Measurements from ENCODE around the gene VPS37B. TPM values are rescaled to one million over a fixed set of nuclear protein-coding genes. Genes with fewer than 3 reads are reported as not detected.
"Not testable (repeated sequence)": the region's sequence is repeated elsewhere in the genome, so short reads cannot be mapped to it uniquely, and the experiment has no call there.

Gene VPS37B
- total and polyA plus RNA-seq, 5 donors from 2014 or later, result 19.0 to 99.2 (median 21.3) TPM

DNA sequence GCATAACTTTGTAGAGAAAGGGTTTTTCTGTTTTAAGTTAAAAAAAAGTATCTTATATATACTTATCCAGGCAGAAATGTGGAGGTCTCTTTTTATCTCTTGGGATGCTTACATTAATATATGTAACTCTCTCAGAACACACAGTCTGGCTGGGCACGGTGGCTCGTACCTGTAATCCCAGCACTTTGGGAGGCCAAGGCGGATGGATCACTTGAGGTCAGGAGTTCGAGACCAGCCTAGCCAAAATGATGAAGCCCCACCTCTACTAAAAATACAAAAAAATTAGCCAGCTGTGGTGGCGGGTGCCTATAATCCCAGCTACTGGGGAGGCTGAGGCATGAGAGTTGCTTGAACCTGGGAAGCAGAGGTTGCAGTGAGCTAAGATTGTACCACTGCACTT lies 19.6 kb downstream of the VPS37B start:
- H3K27me3 Mint-ChIP-seq; H3K4me3 ChIP-seq (ENCODE audit: low read depth, low read length); H3K9me3 ChIP-seq (ENCODE audit: control insufficient read depth in 2 of 2, low read length in 2 of 2); H3K36me3 Mint-ChIP-seq; DNase-seq; H3K9me3 Mint-ChIP-seq; H3K36me3 ChIP-seq (ENCODE audit: control insufficient read depth, insufficient read depth, low read length); H3K27ac ChIP-seq (ENCODE audit: insufficient read depth, low read length, poor library complexity, severe bottlenecking); ATAC-seq (ENCODE audit: low read depth in 2 of 2); H3K27me3 ChIP-seq (ENCODE audit: control insufficient read depth, insufficient read depth, low read length): not testable (repeated sequence)
- Mint-ChIP-seq H3K4me3 (peak overlapping the region in 3 of 4 donors; percentile 48 to 70 (median 63)), H3K4me1 (peaks cover 32 to 95% (median 75%) of the 10 kb centered on the region in 4 donors), H3K27ac (peak overlapping the region; percentile 43 to 90 (median 78))
- H3K4me1 ChIP-seq (ENCODE audit: control insufficient read depth, insufficient read depth, low read length, poor library complexity, severe bottlenecking), result peaks cover 70% of the 10 kb centered on the region

DNA sequence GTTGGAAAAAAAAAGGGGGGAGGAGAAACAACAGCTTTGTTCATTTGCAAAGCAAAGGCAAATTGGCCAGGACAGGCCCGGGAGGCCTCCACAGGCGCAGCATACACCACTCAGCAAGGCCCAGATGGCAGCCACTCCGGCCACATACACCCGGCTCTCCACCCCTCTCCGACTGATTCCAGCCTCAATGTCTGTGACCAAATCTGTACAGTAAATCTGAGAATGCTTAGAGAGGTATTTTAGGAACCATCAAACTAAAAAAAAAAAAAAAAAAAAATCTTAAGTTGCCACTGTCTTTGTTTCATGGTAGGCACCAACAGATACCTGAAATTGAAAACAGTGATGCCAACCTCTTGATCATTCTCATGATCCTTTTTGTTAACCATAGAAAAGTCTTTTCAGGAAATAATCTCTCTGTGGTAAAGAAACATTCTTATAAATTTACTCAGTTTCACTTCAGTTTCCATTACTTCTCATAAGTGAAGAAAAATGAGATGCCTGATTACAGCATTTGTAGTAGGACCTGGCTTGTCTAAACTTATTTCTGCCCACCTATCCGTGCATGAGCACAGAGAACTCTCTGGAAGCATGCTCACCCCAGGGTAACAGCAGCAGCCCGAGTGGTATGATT lies 20.2 kb downstream of the VPS37B start:
- peak overlapping the region; percentile 26 to 90 (median 78) for H3K27ac Mint-ChIP-seq
- H3K27me3 Mint-ChIP-seq, result no peaks in the 10 kb centered on the region
- no peaks in the 10 kb centered on the region for H3K27me3 ChIP-seq (ENCODE audit: control insufficient read depth, insufficient read depth, low read length)
- peak overlapping the region; percentile 43 for H3K27ac ChIP-seq (ENCODE audit: insufficient read depth, low read length, poor library complexity, severe bottlenecking)
- peak overlapping the region; percentile 48 to 70 (median 56) for H3K4me3 Mint-ChIP-seq
- H3K4me1 Mint-ChIP-seq, result peaks cover 32 to 95% (median 72%) of the 10 kb centered on the region in 4 donors
- no peaks in the 10 kb centered on the region for H3K9me3 Mint-ChIP-seq
- peak overlapping the region; percentile 24 for H3K4me3 ChIP-seq (ENCODE audit: low read depth, low read length)
- no peak for DNase-seq
- H3K36me3 Mint-ChIP-seq, result peaks cover 7% of the 10 kb centered on the region
- ATAC-seq (ENCODE audit: low read depth in 2 of 2), result no peak
- H3K9me3 ChIP-seq (ENCODE audit: control insufficient read depth in 2 of 2, low read length in 2 of 2), result no peaks in the 10 kb centered on the region
- peaks cover 75% of the 10 kb centered on the region for H3K4me1 ChIP-seq (ENCODE audit: control insufficient read depth, insufficient read depth, low read length, poor library complexity, severe bottlenecking)
- peaks cover 8% of the 10 kb centered on the region for H3K36me3 ChIP-seq (ENCODE audit: control insufficient read depth, insufficient read depth, low read length)

DNA sequence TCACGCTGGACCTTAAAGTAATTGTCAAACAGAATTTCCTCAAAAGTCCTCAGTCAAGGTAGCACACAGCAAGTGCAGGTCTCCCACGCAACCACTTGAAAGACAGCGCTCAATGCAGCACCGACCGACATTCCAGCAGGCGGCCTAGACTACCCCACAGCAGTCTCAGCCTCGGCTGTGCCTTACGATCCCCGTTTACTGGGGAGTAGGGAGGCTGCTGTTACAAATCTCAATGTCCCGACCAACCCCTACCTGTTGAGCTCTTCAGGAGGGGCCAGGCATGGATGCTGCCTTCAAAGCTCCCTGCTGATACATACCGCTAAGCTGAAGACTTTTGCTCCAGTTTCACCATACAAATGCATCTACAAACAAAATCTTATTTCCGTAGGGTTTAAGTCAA lies 21.8 kb downstream of the VPS37B start:
- ATAC-seq (ENCODE audit: low read depth in 2 of 2) (peak; percentile 43 to 53), DNase-seq (peak in 1 of 3 donors; percentile 38)
- Histone ChIP-seq H3K36me3 (ENCODE audit: control insufficient read depth, insufficient read depth, low read length) (peaks cover 19% of the 10 kb centered on the region), H3K27ac (ENCODE audit: insufficient read depth, low read length, poor library complexity, severe bottlenecking) (no peak overlapping the region), H3K4me1 (ENCODE audit: control insufficient read depth, insufficient read depth, low read length, poor library complexity, severe bottlenecking) (peaks cover 82% of the 10 kb centered on the region), H3K9me3 (ENCODE audit: control insufficient read depth in 2 of 2, low read length in 2 of 2) (no peaks in the 10 kb centered on the region), H3K27me3 (ENCODE audit: control insufficient read depth, insufficient read depth, low read length) (no peaks in the 10 kb centered on the region), H3K4me3 (ENCODE audit: low read depth, low read length) (no peak overlapping the region)
- Mint-ChIP-seq H3K4me3 (peak overlapping the region; percentile 32 to 90 (median 58)), H3K27me3 (no peaks in the 10 kb centered on the region), H3K27ac (peak overlapping the region; percentile 91 to 96 (median 96)), H3K9me3 (no peaks in the 10 kb centered on the region), H3K4me1 (peaks cover 37 to 95% (median 66%) of the 10 kb centered on the region in 4 donors), H3K36me3 (peaks cover 20% of the 10 kb centered on the region)

DNA sequence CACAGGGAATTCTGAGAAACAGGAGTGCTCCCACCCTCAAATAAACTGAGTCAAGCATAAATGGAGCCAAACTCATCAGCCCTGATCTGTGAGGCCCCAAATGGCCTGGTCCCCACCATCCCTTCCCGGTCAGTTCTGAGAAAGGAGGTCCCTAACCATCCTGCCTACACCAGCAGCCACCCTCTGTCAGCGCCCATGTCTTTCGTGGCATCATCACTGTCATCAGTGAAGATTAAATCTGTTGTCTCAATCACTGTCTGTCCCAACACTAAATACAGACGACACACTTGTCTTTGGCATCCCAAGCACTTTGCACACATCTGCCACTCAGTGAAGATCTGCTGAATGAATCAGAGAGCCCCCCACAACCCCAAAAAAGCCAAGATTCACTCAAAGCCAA lies 22.4 kb downstream of the VPS37B start:
- Histone ChIP-seq H3K4me1 (ENCODE audit: control insufficient read depth, insufficient read depth, low read length, poor library complexity, severe bottlenecking) (peaks cover 77% of the 10 kb centered on the region), H3K36me3 (ENCODE audit: control insufficient read depth, insufficient read depth, low read length) (peaks cover 22% of the 10 kb centered on the region), H3K4me3 (ENCODE audit: low read depth, low read length) (no peak overlapping the region), H3K9me3 (ENCODE audit: control insufficient read depth in 2 of 2, low read length in 2 of 2) (no peaks in the 10 kb centered on the region), H3K27ac (ENCODE audit: insufficient read depth, low read length, poor library complexity, severe bottlenecking) (no peak overlapping the region), H3K27me3 (ENCODE audit: control insufficient read depth, insufficient read depth, low read length) (no peaks in the 10 kb centered on the region)
- ATAC-seq (ENCODE audit: low read depth in 2 of 2), result no peak
- Mint-ChIP-seq H3K4me1 (peaks cover 37 to 95% (median 66%) of the 10 kb centered on the region in 4 donors), H3K27me3 (no peaks in the 10 kb centered on the region), H3K27ac (peak overlapping the region; percentile 91 to 96 (median 96)), H3K9me3 (no peaks in the 10 kb centered on the region), H3K36me3 (peaks cover 25% of the 10 kb centered on the region), H3K4me3 (peak overlapping the region; percentile 13 to 90 (median 54))
- no peak for DNase-seq

DNA sequence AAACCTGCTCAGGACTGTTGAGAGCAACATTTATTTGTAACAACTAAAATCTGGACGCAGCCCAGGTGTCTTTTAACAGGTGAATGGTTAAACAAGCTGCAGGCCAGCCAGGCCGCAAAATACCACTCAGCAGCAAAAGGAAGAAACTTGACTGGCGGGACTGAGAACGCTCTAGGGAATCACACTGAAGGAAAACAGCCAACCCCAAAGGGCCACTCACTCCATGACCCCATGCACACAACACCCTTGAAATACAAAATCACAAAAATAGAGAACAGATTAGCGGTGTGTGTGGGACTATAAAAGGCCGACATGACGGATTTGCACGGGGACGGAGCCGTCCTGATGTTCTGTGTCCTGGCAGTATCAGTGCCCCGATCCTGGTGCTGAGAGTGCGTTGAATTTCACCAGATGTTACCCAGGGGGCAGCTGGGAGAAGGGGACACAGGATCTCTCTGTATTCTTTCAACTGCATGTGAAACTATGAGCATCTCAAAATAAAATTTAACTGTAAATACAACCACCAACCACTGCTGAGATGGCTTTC lies 23.0 kb downstream of the VPS37B start:
- Mint-ChIP-seq H3K4me1 (peaks cover 33 to 89% (median 62%) of the 10 kb centered on the region in 4 donors), H3K4me3 (peak overlapping the region; percentile 76 to 95 (median 90)), H3K27me3 (no peaks in the 10 kb centered on the region), H3K27ac (peak overlapping the region; percentile 84 to 96 (median 91)), H3K9me3 (no peaks in the 10 kb centered on the region), H3K36me3 (peaks cover 26% of the 10 kb centered on the region)
- Histone ChIP-seq H3K36me3 (ENCODE audit: control insufficient read depth, insufficient read depth, low read length) (peaks cover 28% of the 10 kb centered on the region), H3K27me3 (ENCODE audit: control insufficient read depth, insufficient read depth, low read length) (no peaks in the 10 kb centered on the region), H3K4me3 (ENCODE audit: low read depth, low read length) (no peak overlapping the region), H3K4me1 (ENCODE audit: control insufficient read depth, insufficient read depth, low read length, poor library complexity, severe bottlenecking) (peaks cover 70% of the 10 kb centered on the region), H3K27ac (ENCODE audit: insufficient read depth, low read length, poor library complexity, severe bottlenecking) (no peak overlapping the region), H3K9me3 (ENCODE audit: control insufficient read depth in 2 of 2, low read length in 2 of 2) (no peaks in the 10 kb centered on the region)
- DNase-seq, result no peak
- ATAC-seq (ENCODE audit: low read depth in 2 of 2), result no peak

DNA sequence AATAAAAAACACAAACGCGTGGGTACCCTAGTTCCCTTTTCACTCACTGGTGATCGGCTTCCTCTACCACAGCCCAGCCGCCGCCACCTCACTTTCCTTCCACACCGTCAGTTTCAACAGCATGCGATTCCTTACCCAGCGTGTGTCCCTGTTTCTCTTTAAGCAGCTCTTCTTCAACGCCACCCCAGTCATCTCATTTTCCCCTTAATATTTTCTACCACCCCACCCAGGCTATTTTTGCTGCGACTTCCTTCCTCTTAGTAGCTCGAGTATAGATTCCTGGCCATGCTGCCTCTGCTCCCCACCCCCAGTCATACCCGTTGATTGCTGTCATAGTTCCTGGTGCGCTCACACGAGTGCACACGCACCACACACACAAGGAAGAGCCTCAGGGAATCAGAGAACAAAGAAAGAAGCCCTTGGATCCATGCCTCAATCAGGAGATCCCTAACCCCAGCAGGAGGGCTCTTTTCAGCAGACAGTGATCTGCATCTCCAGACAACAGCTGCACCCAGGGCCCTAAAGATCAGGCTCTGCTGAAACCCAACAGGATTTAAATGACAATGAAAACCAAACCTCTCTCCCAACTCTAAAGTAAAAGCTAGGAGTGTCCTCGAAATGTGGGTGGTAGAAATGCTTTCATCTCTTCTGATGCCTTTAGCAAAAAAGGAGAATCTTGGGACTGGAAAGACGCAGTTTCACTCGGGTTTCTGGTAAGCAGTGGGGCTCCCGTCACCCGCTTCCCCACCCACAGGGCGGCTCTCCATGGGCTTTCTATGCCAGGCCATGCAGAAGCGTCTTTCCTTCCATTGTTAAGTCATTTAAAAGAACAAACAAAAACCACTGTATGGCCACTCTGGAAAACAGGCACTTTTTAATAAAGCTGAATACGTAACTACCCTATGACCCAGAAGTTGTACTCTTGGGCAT lies 23.8 kb downstream of the VPS37B start:
- Histone ChIP-seq H3K9me3 (ENCODE audit: control insufficient read depth in 2 of 2, low read length in 2 of 2) (no peaks in the 10 kb centered on the region), H3K4me3 (ENCODE audit: low read depth, low read length) (peak overlapping the region; percentile 80), H3K27ac (ENCODE audit: insufficient read depth, low read length, poor library complexity, severe bottlenecking) (peak overlapping the region; percentile 51), H3K27me3 (ENCODE audit: control insufficient read depth, insufficient read depth, low read length) (no peaks in the 10 kb centered on the region), H3K4me1 (ENCODE audit: control insufficient read depth, insufficient read depth, low read length, poor library complexity, severe bottlenecking) (peaks cover 63% of the 10 kb centered on the region), H3K36me3 (ENCODE audit: control insufficient read depth, insufficient read depth, low read length) (peaks cover 35% of the 10 kb centered on the region)
- H3K27me3 Mint-ChIP-seq, result no peaks in the 10 kb centered on the region
- peak in 2 of 3 donors; percentile 39 to 72 for DNase-seq
- H3K4me1 Mint-ChIP-seq, result peaks cover 30 to 81% (median 56%) of the 10 kb centered on the region in 4 donors
- peak overlapping the region; percentile 76 to 95 (median 90) for H3K4me3 Mint-ChIP-seq
- peak; percentile 58 to 65 for ATAC-seq (ENCODE audit: low read depth in 2 of 2)
- peak overlapping the region; percentile 91 to 100 (median 96) for H3K27ac Mint-ChIP-seq
- H3K9me3 Mint-ChIP-seq, result no peaks in the 10 kb centered on the region
- H3K36me3 Mint-ChIP-seq, result peaks cover 26% of the 10 kb centered on the region

DNA sequence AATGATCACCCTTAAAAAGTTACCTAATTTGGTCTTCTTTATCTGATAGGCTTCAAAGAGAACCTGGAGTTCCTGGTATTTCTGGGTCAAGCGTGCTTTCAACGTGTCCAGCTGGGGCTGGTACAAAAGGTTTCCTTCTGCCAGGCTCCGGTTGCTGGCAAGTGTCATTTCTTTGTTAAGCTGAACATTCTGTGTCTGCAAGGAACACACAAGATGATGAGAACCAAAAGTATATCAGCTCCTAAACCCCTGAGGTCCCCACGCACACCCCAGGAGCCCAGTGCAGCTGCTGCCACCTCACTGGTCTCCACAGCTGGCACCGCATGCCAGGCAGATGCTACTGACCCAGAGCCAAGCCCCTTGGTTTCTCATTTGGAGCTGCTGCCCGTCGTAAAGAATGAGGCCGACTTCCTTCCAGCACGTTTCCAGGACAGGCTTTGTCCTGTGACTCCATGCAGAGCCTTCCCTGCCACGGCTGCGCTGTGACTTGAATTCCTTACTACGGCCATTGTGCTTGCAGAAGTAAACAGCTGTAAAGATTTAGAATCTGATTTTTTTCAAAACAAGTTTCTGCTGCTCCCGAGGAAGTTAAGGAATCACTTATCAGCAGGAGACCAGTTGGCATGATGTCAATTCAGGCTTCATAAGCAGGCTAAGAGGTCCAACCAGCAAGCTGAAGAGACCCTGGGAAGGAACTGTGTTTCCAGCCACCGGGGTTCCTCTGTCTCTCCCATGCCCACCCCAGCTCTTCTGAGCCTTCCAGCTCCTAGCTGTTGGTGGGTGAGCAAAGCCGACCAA lies 24.9 kb downstream of the VPS37B start:
- Histone ChIP-seq H3K27me3 (ENCODE audit: control insufficient read depth, insufficient read depth, low read length) (no peaks in the 10 kb centered on the region), H3K9me3 (ENCODE audit: control insufficient read depth in 2 of 2, low read length in 2 of 2) (no peaks in the 10 kb centered on the region), H3K4me1 (ENCODE audit: control insufficient read depth, insufficient read depth, low read length, poor library complexity, severe bottlenecking) (peaks cover 56% of the 10 kb centered on the region), H3K36me3 (ENCODE audit: control insufficient read depth, insufficient read depth, low read length) (peaks cover 44% of the 10 kb centered on the region), H3K4me3 (ENCODE audit: low read depth, low read length) (peak overlapping the region; percentile 80), H3K27ac (ENCODE audit: insufficient read depth, low read length, poor library complexity, severe bottlenecking) (peak overlapping the region; percentile 51)
- Mint-ChIP-seq H3K27me3 (no peaks in the 10 kb centered on the region), H3K36me3 (peaks cover 29% of the 10 kb centered on the region), H3K9me3 (no peaks in the 10 kb centered on the region), H3K4me3 (peak overlapping the region; percentile 76 to 95 (median 90)), H3K27ac (peak overlapping the region; percentile 71 to 100 (median 91)), H3K4me1 (peaks cover 28 to 71% (median 49%) of the 10 kb centered on the region in 4 donors)
- no peak for ATAC-seq (ENCODE audit: low read depth in 2 of 2)
- DNase-seq, result no peak

Measured in CD4-positive, CD25-positive, alpha-beta regulatory T cell (primary cell).